Natural killer cell (primary cell): ENCODE data around the gene HPCA. TPM values are rescaled to one million over a fixed set of nuclear protein-coding genes. Genes with fewer than 3 reads are reported as not detected.
A peak's percentile ranks its signal among the peaks of the same experiment; 100 is the strongest.

Experiments
- ATAC-seq, 3 donors: fragments of 150-1000 bp in 2 of 3; fragments of 200-7000 bp in 1 of 3; cut with Tn5 transposase; 1 replicate in 1 of 3; 2 replicates in 2 of 3; pipeline ENCODE4 v1.10.0; 2021; ENCODE audit warnings: mild to moderate bottlenecking in 2 of 3, moderate library complexity in 2 of 3
- DNase-seq, 2 donors: peaks; one replicate each; pipeline versions ENCODE4 v3.0.0 to v3.0.0-alpha.2; 2013 to 2021; ENCODE audit warnings: mixed read lengths in 1 of 2
- H3K27ac ChIP-seq: one replicate; pipeline ENCODE4 v1.5.1; 2013; ENCODE audit warnings: mild to moderate bottlenecking, low read length
- H3K27me3 ChIP-seq: one replicate; pipeline ENCODE4 v1.6.1; 2013; ENCODE audit warnings: low read length; ENCODE audit not compliant: control insufficient read depth, insufficient read depth
- H3K36me3 ChIP-seq: one replicate; pipeline ENCODE4 v1.6.1; 2013; ENCODE audit warnings: low read length; ENCODE audit not compliant: control insufficient read depth, insufficient read depth
- H3K4me1 ChIP-seq: one replicate; pipeline ENCODE4 v1.6.1; 2013; ENCODE audit warnings: low read length; ENCODE audit not compliant: control insufficient read depth, insufficient read depth
- H3K4me3 ChIP-seq: one replicate; pipeline ENCODE4 v1.5.1; 2013; ENCODE audit warnings: low read length
- H3K9me3 ChIP-seq: one replicate; pipeline ENCODE4 v1.6.1; 2013; ENCODE audit warnings: low read length; ENCODE audit not compliant: control insufficient read depth, insufficient read depth
- H3K27ac Mint-ChIP-seq, 2 donors: one replicate each; pipeline ENCODE4 v1.8.0; 2022; ENCODE audit warnings: mild to moderate bottlenecking in 2 of 2, mixed read lengths in 2 of 2, moderate library complexity in 1 of 2
- H3K27me3 Mint-ChIP-seq, 2 donors: one replicate each; pipeline ENCODE4 v1.8.0; 2022; ENCODE audit warnings: low read depth in 2 of 2, mixed read lengths in 2 of 2
- H3K36me3 Mint-ChIP-seq: one replicate; pipeline ENCODE4 v1.8.0; 2022; ENCODE audit warnings: mixed read lengths
- H3K4me1 Mint-ChIP-seq, 2 donors: one replicate each; pipeline ENCODE4 v1.8.0; 2022; ENCODE audit warnings: mixed read lengths in 2 of 2
- H3K4me3 Mint-ChIP-seq: one replicate; pipeline ENCODE4 v1.8.0; 2022; ENCODE audit warnings: mild to moderate bottlenecking, moderate library complexity, mixed read lengths
- H3K9me3 Mint-ChIP-seq, 2 donors: one replicate each; pipeline ENCODE4 v1.8.0; 2022; ENCODE audit warnings: mixed read lengths in 2 of 2
- CTCF ChIP-seq: fragments of 200-600 bp; IDR thresholded peaks from one replicate; pipeline ENCODE4 v1.8.0; 2022; ENCODE audit warnings: antibody characterized with exemption
- WGBS: methylation state at CpG from one replicate; pipeline ENCODE4 v1.1.7; 2013; ENCODE audit warnings: missing lambda C conversion rate; ENCODE audit not compliant: insufficient coverage; 5-methylcytosine and 5-hydroxymethylcytosine counted together
- intact Hi-C: fragments of 100-400 bp; cut with micrococcal nuclease; formaldehyde crosslinking; loops from one replicate; pipeline ENCODE4 v1.14.2; 2022
- total RNA-seq, 4 donors: library from RNA; stranded (reverse); fragments of 120-200 nt in 1 of 4; gene quantifications; one replicate each; pipeline versions ENCODE4 v1.2.3 to v1.2.4, GENCODE V29; 2013 to 2022

Gene HPCA
- total RNA-seq, 3 donors from 2014 or later (not counting 1 experiment from before 2014, with no cell fraction given) = 0.59 TPM; not detected in 2

GRCh38 chr1:32919811-32920733 lies 33.8 kb downstream of the HPCA start:
- no peak for DNase-seq
- no peaks in the 10 kb centered on the region for H3K9me3 Mint-ChIP-seq
- H3K4me1 Mint-ChIP-seq = peaks cover 18 to 24% of the 10 kb centered on the region in 2 donors
- peaks cover 59 to 68% of the 10 kb centered on the region in 2 donors for H3K27me3 Mint-ChIP-seq
- Histone ChIP-seq H3K4me3 (no peak overlapping the region), H3K9me3 (no peaks in the 10 kb centered on the region), H3K27ac (no peak overlapping the region), H3K27me3 (peaks cover 70% of the 10 kb centered on the region), H3K4me1 (peaks cover 18% of the 10 kb centered on the region), H3K36me3 (no peaks in the 10 kb centered on the region)
- TF ChIP-seq CTCF = no peak
- intact Hi-C loops = no loop called here
- WGBS = 84% methylated on average over 11 of the region's 11 CpGs
- H3K27ac Mint-ChIP-seq = no peak overlapping the region
- H3K36me3 Mint-ChIP-seq = no peaks in the 10 kb centered on the region
- H3K4me3 Mint-ChIP-seq = no peak overlapping the region
- no peak for ATAC-seq

- DNase-seq (no peak), ATAC-seq (no peak)
- intact Hi-C loops = no loop called here
- no peaks in the 10 kb centered on the region for H3K9me3 Mint-ChIP-seq
- H3K27me3 ChIP-seq = peaks cover 73% of the 10 kb centered on the region
- peaks cover 61 to 68% of the 10 kb centered on the region in 2 donors for H3K27me3 Mint-ChIP-seq
- TF ChIP-seq CTCF = no peak
- no peak overlapping the region for H3K4me3 Mint-ChIP-seq
- H3K27ac ChIP-seq = no peak overlapping the region
- peaks cover 26% of the 10 kb centered on the region for H3K4me1 ChIP-seq
- H3K9me3 ChIP-seq = no peaks in the 10 kb centered on the region
- WGBS = 72% methylated on average over 7 of the region's 7 CpGs
- no peak overlapping the region for H3K27ac Mint-ChIP-seq
- peaks cover 26 to 32% of the 10 kb centered on the region in 2 donors for H3K4me1 Mint-ChIP-seq
- no peaks in the 10 kb centered on the region for H3K36me3 ChIP-seq
- peaks cover 7% of the 10 kb centered on the region for H3K36me3 Mint-ChIP-seq
- no peak overlapping the region for H3K4me3 ChIP-seq
Observed at GRCh38 chr1:32920833-32921232, 34.5 kb downstream of the HPCA start.

- peaks cover 47% of the 10 kb centered on the region for H3K27me3 ChIP-seq
- TF ChIP-seq CTCF = no peak
- peaks cover 15% of the 10 kb centered on the region for H3K4me1 ChIP-seq
- Mint-ChIP-seq H3K4me1 (peaks cover 22 to 24% of the 10 kb centered on the region in 2 donors), H3K27ac (peak overlapping the region in 1 of 2 donors; percentile 81), H3K36me3 (peaks cover 7% of the 10 kb centered on the region), H3K4me3 (peak overlapping the region; percentile 83), H3K9me3 (no peaks in the 10 kb centered on the region), H3K27me3 (peaks cover 55 to 61% of the 10 kb centered on the region in 2 donors)
- WGBS = 3% methylated on average over 31 of the region's 31 CpGs
- H3K4me3 ChIP-seq = no peak overlapping the region
- intact Hi-C loops = no loop called here
- H3K36me3 ChIP-seq = no peaks in the 10 kb centered on the region
- ATAC-seq = peak; percentile 49 to 72 (median 58)
- no peaks in the 10 kb centered on the region for H3K9me3 ChIP-seq
- peak in 1 of 2 donors; percentile 22 for DNase-seq
- H3K27ac ChIP-seq = no peak overlapping the region
Observed at GRCh38 chr1:32924881-32925344, 38.6 kb downstream of the HPCA start.
